ENCODE measurements around the gene PCDH1.

- TF ChIP-seq CTCF (IDR thresholded peaks at IDR 0.05; ENCODE audit: low read depth, low read length) (no peak), MYC (IDR thresholded peaks at IDR 0.05; ENCODE audit: low read depth, low read length) (no peak)
These were observed 32.8 kb downstream of the PCDH1 start for GRCh38 chr5:141845371-141845851.
